Panc1 (cell line): Measurements from ENCODE around the gene SNTB2. TPM values are rescaled to one million over a fixed set of nuclear protein-coding genes. Genes with fewer than 3 reads are reported as not detected.

ENCODE experiments used
- ATAC-seq: fragments of 200-7000 bp; cut with Tn5 transposase; 2 replicates; pipeline ENCODE4 v1.9.1; 2020; ENCODE audit warnings: mild to moderate bottlenecking, moderate library complexity
- BruUV-seq: library from RNA; stranded (reverse); fragments of 400-500 nt; replicated peaks from 2 replicates; lab custom pipeline; 2021; lab: Mats Ljungman, UMichigan
- CTCF ChIA-PET: fragments of 300-600 bp; sonication (Branson Sonifier 250); formaldehyde crosslinking; loops from one replicate; lab custom pipeline; 2022; ENCODE audit warnings: antibody characterized with exemption; lab: Charles Lee
- POLR2A ChIA-PET: fragments of 300-600 bp; sonication (Branson Sonifier 250); formaldehyde crosslinking; loops from one replicate; lab custom pipeline; 2022; ENCODE audit warnings: antibody characterized with exemption; lab: Charles Lee
- DNase-seq: peaks from one replicate; pipeline ENCODE4 v3.0.0-alpha.2; 2010; ENCODE audit warnings: low read depth, low spot score
- H3K27ac ChIP-seq: 2 replicates; pipeline ENCODE4 v1.5.1; 2011; ENCODE audit warnings: mild to moderate bottlenecking, low read length, inconsistent platforms
- H3K27me3 ChIP-seq: fragments of 200-500 bp; sonication (Bioruptor generic); 2 replicates; pipeline ENCODE4 v1.6.0; 2014; ENCODE audit warnings: low read length, inconsistent platforms; ENCODE audit not compliant: control insufficient read depth, insufficient read depth
- H3K36me3 ChIP-seq: fragments of 200-500 bp; sonication (Bioruptor generic); 2 replicates; pipeline ENCODE4 v1.5.1; 2014; ENCODE audit warnings: inconsistent platforms, mild to moderate bottlenecking, low read length, moderate library complexity; ENCODE audit not compliant: control insufficient read depth, insufficient read depth
- H3K4me1 ChIP-seq: 2 replicates; pipeline ENCODE4 v1.5.1; 2011; ENCODE audit warnings: inconsistent platforms, mild to moderate bottlenecking, low read length, moderate library complexity; ENCODE audit not compliant: control insufficient read depth, insufficient read depth
- H3K4me3 ChIP-seq, 2 experiments: 2 replicates each; pipeline ENCODE4 v1.5.1; 2011 to 2012; ENCODE audit warnings: low read depth in 2 of 2, low read length in 2 of 2, mild to moderate bottlenecking in 2 of 2, inconsistent platforms in 1 of 2, moderate library complexity in 1 of 2
- H3K9me3 ChIP-seq: fragments of 200-500 bp; sonication (Bioruptor generic); 2 replicates; pipeline ENCODE4 v1.5.1; 2014; ENCODE audit warnings: low read depth, mild to moderate bottlenecking, inconsistent platforms, low read length, moderate library complexity; ENCODE audit not compliant: control insufficient read depth, insufficient read depth
- CTCF ChIP-seq: fragments of 450-650 bp; IDR thresholded peaks from 2 replicates; pipeline ENCODE4 v1.5.1; 2017; ENCODE audit warnings: mild to moderate bottlenecking
- POLR2AphosphoS5 ChIP-seq: IDR thresholded peaks from 2 replicates; pipeline ENCODE4 v1.6.1; 2012; ENCODE audit warnings: mild to moderate bottlenecking, low read depth, low read length, moderate library complexity
- REST ChIP-seq, 2 experiments: IDR thresholded peaks; 2 replicates each; pipeline ENCODE4 v1.6.1; 2011 to 2012; ENCODE audit warnings: low read depth in 2 of 2, control low read depth in 1 of 2, low read length in 1 of 2, mild to moderate bottlenecking in 1 of 2, moderate library complexity in 1 of 2; ENCODE audit not compliant: insufficient read depth in 1 of 2
- SIN3A ChIP-seq: IDR thresholded peaks from 2 replicates; pipeline ENCODE4 v1.6.1; 2012; ENCODE audit warnings: low read depth, mild to moderate bottlenecking, low read length, moderate library complexity, borderline replicate concordance; ENCODE audit not compliant: insufficient read depth
- TCF7L2 ChIP-seq: IDR thresholded peaks from 2 replicates; pipeline ENCODE4 v1.6.1; 2011; ENCODE audit warnings: mild to moderate bottlenecking, low read depth, low read length, inconsistent platforms
- in situ Hi-C: cut with HindIII; loops from 2 replicates; pipeline ENCODE4 v1.10.0; 2016; ENCODE audit warnings: low sequenced_read_pairs, low pct_unique_long_range_greater_than_20kb
- intact Hi-C: fragments of 100-400 bp; cut with micrococcal nuclease; formaldehyde crosslinking; loops from one replicate; pipeline ENCODE4 v1.10.0; 2022; ENCODE audit not compliant: unreplicated experiment
- total RNA-seq: library from RNA; stranded (reverse); gene quantifications from one replicate; pipeline ENCODE4 v1.2.1, GENCODE V29; 2021; ENCODE audit not compliant: unreplicated experiment

The SNTB2 gene
- total RNA-seq, 1 experiment from 2014 or later = 40.8 TPM

GRCh38 chr16:69306031-69306430, 119.1 kb downstream of the SNTB2 start:
- intact Hi-C loops (no loop called here), in situ Hi-C loops (no loop called here)
- Histone ChIP-seq H3K4me3 (no peak overlapping the region), H3K27ac (no peak overlapping the region), H3K36me3 (no peaks in the 10 kb centered on the region; the same call in 1 of the 2 replicates), H3K4me1 (no peaks in the 10 kb centered on the region), H3K27me3 (no peaks in the 10 kb centered on the region), H3K9me3 (no peaks in the 10 kb centered on the region)
- ATAC-seq (no peak), DNase-seq (no peak)
- no TSS peak for BruUV-seq
- CTCF ChIA-PET = no interaction called here
- POLR2A ChIA-PET = no interaction called here
- no peak for TF ChIP-seq POLR2AphosphoS5
- no peak for TF ChIP-seq CTCF
- no peak for TF ChIP-seq SIN3A
- no peak for TF ChIP-seq REST (IDR thresholded peaks at IDR 0.05; ENCODE audit: insufficient read depth in 1 of 2, low read depth in 2 of 2, low read length in 1 of 2)
- TF ChIP-seq TCF7L2 = no peak

GRCh38 chr16:69307091-69307490, 120.1 kb downstream of the SNTB2 start:
- Histone ChIP-seq H3K4me3 (no peak overlapping the region), H3K4me1 (no peaks in the 10 kb centered on the region), H3K27ac (no peak overlapping the region), H3K27me3 (no peaks in the 10 kb centered on the region), H3K9me3 (no peaks in the 10 kb centered on the region), H3K36me3 (peaks cover 4% of the 10 kb centered on the region)
- no TSS peak for BruUV-seq
- DNase-seq (no peak), ATAC-seq (no peak)
- intact Hi-C loops = no loop called here
- in situ Hi-C loops = no loop called here
- TF ChIP-seq REST (IDR thresholded peaks at IDR 0.05; ENCODE audit: insufficient read depth in 1 of 2, low read depth in 2 of 2, low read length in 1 of 2) (no peak), SIN3A (no peak), TCF7L2 (no peak), POLR2AphosphoS5 (no peak), CTCF (no peak)
- ChIA-PET CTCF (no interaction called here), POLR2A (no interaction called here)
